ENCODE data around the gene HOXC13. TPM values are rescaled to one million over a fixed set of nuclear protein-coding genes. Genes with fewer than 3 reads are reported as not detected.

The HOXC13 gene
- total RNA-seq, 4 donors from 2014 or later = not detected

DNA sequence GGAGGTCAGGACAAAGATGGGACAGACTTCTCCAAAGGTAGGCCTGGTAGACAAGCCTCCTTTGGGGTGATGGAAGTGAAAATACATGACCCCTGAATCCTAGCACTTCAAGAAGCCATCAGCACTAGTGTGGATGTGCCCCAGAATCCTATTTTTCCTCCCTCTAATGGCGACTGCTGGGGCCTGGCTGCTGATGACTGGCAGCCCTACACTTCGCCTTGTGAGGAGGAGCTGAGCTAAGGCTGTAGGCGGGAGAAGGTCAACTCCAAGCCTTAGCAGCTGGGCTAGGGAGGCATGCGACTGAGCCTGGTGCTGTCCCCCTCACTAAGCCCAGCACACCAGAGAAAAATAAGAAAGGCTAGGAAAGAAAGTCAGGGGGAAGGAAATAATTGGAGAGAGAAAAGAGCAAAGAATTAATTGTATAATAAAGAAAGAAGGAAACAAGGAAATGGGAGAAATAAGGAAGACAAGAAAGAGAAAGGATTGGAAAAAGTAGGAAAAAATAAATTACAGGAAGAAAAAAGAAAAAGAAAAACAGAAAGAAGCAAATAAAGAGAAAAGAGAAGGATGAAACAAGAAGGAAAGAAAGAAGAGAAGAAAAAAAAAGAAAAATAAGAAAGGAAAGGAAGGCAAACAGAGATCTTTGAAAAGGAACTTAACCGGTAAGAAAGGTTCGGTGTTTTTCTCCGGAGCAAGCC lies 41.6 kb downstream of the HOXC13 start:
- Histone ChIP-seq H3K36me3 (no peaks in the 10 kb centered on the region), H3K27me3 (peaks cover 0 to 44% of the 10 kb centered on the region in 2 donors), H3K9me3 (peaks cover 0 to 11% (median 0%) of the 10 kb centered on the region in 4 donors), H3K4me1 (peaks cover 0 to 21% (median 6%) of the 10 kb centered on the region in 4 donors), H3K4me3 (no peak overlapping the region), H3K27ac (no peak overlapping the region)
- DNase-seq = no peak
- TF ChIP-seq POLR2A (IDR thresholded peaks at IDR 0.05) (no peak), CTCF (IDR thresholded peaks at IDR 0.05) (no peak)

DNA sequence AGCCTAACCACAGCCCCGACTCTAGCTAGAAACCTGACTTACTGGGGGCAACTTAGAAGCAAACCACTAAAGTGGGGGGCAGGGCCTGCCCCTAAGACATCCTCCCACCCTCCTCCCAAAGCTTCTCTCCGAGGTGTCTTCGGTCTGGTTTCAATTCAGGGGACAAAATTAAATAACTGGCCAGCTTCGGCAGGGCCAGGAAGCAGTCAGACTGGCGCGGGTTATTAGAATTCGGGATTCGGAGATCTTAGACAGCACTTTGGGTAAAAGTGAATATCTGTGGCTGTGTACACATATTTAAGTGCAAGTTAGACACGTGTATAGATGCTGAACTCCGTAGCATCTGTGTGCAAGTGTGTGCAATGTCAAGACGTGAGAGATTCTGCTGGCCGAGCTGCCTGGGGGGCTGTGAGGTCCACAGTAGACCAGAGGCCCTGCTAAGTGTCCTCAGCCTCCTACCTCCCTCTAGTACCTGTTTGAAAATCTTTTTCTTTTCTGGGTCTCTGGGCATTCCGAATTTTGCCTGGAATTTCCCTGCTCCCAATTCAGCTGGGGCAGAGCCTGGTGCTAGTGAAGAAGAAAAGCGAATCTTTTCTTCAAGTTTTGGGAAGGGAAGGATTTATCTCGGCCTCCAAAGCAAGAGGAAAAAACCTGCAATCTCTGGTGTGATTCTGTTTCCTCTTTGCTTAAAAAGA lies 42.3 kb downstream of the HOXC13 start:
- H3K4me3 ChIP-seq = no peak overlapping the region
- DNase-seq = no peak
- TF ChIP-seq POLR2A (IDR thresholded peaks at IDR 0.05) = no peak
- no peak for TF ChIP-seq CTCF (IDR thresholded peaks at IDR 0.05)
- H3K27me3 ChIP-seq = peaks cover 0 to 47% of the 10 kb centered on the region in 2 donors
- H3K36me3 ChIP-seq = no peaks in the 10 kb centered on the region
- H3K4me1 ChIP-seq = peaks cover 0 to 22% (median 8%) of the 10 kb centered on the region in 4 donors
- H3K9me3 ChIP-seq = peaks cover 0 to 11% (median 0%) of the 10 kb centered on the region in 4 donors
- H3K27ac ChIP-seq = no peak overlapping the region

- H3K36me3 ChIP-seq = no peaks in the 10 kb centered on the region
- H3K4me1 ChIP-seq = peaks cover 0 to 27% (median 10%) of the 10 kb centered on the region in 4 donors
- no peak overlapping the region for H3K27ac ChIP-seq
- peak overlapping the region in 1 of 4 donors; percentile 4 for H3K4me3 ChIP-seq
- peaks cover 0 to 51% of the 10 kb centered on the region in 2 donors for H3K27me3 ChIP-seq
- no peak for DNase-seq
- TF ChIP-seq POLR2A (IDR thresholded peaks at IDR 0.05) = no peak
- TF ChIP-seq CTCF (IDR thresholded peaks at IDR 0.05) = no peak
- H3K9me3 ChIP-seq = peaks cover 0 to 11% (median 0%) of the 10 kb centered on the region in 4 donors
Measured at GRCh38 chr12:53981634-53982565, 43.3 kb downstream of the HOXC13 start.

- TF ChIP-seq POLR2A (IDR thresholded peaks at IDR 0.05) = no peak
- TF ChIP-seq CTCF (IDR thresholded peaks at IDR 0.05) = no peak
- Histone ChIP-seq H3K27me3 (peaks cover 0 to 55% of the 10 kb centered on the region in 2 donors), H3K9me3 (peaks cover 0 to 11% (median 0%) of the 10 kb centered on the region in 4 donors), H3K4me3 (no peak overlapping the region), H3K36me3 (no peaks in the 10 kb centered on the region), H3K27ac (no peak overlapping the region), H3K4me1 (peaks cover 0 to 24% (median 10%) of the 10 kb centered on the region in 4 donors)
- no peak for DNase-seq
Measured at GRCh38 chr12:53982648-53983567, 44.3 kb downstream of the HOXC13 start.
